Stimulated activated CD8-positive, alpha-beta memory T cell treated with anti-CD3 and anti-CD28 coated beads, Interleukin-4, amount 100 ng/mL, for 24 hours (primary cell): ENCODE data around the gene TOP1.

Source experiments
- DNase-seq: peaks from one replicate; pipeline ENCODE4 v3.0.0-alpha.2; 2020; ENCODE audit warnings: low read depth

The TOP1 gene

DNA sequence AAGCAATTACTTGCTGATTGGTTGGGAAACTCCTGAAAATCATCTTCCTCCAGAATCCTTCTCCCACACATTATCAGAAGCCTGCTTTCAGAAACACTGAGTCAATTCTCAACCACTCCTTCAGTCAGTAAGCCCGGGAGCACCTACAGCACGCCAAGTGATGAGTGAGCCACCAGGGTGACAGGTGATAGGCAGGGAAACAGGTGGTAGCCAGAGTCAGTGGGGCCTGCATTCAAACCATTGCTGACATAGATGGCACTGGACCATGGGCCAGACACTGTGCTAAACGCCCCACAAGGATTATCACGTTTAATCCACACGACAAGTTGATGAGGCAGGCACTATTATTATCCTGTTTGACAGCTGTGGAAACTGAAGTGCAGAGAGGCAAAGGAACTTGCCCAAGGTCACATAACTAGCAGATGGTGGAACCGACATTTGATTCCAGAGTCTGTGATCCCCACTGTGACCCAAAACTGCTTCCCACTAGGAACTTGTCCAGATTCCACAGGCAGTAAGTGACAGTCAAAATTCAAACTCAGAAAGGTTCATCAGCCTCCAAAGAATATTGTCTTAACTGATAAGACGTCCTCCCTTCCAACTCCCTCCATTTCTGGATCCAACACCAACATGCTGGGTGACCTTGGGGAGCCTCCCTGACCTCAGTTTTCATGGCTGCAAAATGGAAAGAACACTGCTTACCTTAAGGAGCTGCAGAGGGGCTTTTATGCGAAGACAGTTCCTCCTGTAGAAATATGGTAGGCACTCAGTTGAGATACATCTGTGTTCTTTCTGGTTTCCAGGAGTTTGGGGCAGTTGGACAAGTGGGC, 23.9 kb upstream of the TOP1 start:
- DNase-seq: no peak

DNA sequence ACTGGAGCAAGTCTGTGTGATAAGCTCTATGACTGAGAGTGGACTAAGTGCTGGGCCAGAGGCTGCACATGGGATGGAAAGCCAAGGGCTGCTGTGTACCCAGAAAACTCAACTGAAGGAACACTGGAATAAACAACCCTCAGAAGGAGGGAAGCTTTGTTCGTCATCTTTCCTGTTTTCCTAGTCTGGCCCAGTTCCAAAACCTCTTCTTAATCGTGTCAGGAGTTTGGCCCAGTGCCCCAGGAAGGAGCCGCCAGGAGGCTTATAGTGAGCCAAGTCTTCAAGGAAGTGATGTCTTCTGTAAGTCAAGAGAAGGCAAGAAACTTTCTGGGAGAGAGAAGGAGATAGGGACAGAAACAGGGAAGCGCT, 23.3 kb upstream of the TOP1 start:
- DNase-seq: no peak

DNA sequence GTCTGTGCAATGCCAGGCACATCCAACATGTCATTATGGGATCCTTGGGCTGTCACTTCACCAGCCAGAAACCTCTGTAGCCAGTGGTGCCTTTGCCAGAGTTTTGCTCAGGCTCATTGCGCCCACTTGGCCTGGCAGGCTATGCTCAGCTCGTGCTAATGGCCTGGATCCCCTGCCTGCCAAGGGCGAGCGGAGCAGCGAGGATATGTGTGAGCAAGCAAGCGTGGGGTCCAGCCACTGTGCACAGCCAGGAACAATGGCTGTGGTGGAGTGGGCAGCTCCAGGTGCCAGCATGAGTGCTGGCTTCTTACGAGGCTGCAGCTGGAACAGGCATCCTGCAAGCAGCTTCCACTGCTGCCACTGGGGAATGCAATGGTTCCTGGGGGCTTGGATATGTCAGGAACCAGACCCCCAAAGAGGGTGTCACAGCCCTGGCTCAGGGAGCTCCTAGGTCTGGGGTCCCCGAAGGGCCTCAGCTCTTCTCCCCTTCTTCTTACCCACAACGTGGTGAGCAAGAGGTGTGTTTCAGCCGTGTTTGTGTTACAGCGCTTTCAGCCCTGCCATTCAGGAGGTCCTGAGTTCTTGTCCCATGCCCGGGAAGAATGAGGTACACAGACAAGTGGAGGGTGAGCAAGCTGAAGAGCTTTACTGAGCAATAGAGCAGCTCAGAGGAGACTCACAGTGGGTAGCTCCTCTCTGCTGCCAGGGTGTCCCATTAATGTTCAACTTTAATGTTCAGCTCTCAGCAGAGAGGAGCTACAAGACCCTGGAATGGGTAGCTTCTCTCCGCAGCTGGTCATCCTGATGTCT, 22.3 kb upstream of the TOP1 start:
- DNase-seq: no peak

DNA sequence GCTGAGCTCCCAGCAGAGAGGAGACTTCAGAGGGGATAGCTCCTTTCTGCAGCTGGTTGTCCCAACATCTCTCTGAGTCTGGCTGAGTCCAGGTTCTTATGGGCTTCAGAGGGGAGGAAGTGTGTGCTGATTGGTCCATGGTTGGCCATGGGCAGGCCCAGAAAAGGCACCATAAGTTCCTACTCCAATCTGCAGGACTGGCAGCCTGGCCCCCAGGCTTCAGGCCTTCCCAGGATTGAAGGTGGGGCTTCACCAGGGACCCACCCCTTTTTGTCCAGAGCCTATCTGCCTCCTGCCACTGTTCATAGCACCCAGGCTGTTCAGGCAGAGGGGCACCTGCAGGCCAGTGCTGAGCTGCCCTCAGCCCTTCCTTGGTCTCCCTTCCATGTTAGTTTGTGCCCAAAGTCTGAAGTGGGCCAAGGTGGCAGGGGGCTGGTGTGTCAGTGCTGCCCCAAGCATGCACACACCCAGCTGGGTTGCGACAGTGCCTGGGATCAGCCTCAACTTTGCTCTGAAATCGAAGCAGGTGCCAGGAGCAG, 21.6 kb upstream of the TOP1 start:
- DNase-seq: no peak

DNA sequence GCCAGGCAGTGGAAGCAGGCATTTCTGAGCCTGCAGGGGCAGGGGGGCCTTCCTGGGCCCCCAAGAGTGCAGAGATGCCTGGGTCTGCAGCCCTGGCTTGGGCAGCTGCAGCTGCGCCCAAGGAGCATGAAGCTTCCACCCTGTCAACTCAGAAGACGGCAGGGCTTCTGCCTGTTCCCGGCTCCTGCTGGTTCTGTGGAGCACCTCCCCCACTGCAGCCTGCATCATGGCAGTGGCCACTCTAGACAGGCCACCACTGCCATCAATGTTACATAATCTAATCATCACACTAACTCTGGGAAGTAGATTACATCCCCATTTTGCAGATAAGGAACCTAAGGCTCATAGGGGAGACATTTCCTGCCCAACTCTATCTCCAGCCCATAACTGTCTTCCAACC, 21.1 kb upstream of the TOP1 start:
- DNase-seq: no peak

DNA sequence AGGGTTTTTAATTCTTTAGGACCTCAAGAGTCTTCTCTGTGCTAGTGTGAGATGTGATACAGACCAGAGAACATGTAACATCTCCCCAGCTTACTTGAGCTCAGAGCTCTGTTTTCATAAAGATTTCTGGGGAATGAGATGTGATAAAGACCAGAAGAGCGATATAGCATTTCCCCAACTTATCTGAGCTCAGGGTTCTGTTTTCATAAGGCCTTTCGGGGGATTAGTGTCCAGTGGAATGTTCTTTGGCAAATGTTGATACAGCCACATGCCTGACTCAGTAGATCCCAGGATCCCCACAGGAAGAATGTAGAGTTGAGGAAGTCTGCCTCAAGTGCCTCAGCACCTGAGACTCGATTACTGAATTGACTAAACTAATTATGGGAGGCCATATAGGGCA, 18.7 kb upstream of the TOP1 start:
- no peak for DNase-seq

DNA sequence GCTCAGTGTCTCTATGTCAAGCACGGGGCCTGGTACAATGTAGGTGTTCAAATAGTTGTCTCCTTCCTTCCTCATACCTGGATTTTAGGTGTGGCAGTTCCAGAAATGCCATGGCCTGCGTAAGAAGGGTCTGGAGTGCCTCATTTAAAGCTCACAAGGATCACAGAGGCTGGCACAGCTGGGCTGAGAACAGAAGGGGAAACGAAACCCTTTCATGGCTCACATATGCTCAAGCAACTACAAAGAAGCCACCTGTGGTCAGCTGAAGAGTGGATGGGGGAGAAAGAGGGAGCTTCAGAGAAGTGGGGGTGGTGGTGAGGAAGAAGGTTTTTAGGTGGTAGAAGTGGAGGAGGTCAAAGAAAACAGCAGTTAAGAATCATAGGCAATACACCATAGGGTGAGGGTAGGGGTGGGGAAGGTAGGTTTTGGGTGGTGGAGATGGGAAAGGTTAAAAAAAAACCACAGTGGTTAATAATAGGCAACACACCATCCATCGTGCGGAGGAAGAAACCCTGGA, 17.0 kb upstream of the TOP1 start:
- no peak for DNase-seq

DNA sequence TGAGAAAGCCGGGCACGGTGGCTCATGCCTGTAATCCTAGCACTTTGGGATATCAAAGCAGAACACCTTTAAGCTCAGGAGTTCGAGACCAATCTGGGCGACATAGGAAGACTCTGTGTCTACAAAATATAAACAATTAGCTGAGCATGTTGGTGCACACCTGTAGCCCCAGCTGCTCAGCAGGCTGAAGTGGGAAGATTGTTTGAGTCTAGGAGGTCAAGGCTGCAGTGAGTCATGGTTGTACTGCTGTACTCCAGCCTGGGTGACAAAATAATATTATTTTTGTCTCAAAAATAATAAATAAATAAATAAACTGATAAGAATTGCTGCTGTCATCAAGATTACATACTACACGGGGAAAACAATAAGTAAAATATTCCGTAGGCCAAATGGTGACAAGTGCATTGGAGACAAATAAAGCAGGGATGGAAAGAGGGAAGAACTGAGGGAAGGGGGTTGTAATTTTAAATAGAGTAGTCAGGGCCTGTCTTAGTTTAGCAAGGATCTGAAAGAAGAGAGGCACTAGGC, 14.0 kb upstream of the TOP1 start:
- no peak for DNase-seq

DNA sequence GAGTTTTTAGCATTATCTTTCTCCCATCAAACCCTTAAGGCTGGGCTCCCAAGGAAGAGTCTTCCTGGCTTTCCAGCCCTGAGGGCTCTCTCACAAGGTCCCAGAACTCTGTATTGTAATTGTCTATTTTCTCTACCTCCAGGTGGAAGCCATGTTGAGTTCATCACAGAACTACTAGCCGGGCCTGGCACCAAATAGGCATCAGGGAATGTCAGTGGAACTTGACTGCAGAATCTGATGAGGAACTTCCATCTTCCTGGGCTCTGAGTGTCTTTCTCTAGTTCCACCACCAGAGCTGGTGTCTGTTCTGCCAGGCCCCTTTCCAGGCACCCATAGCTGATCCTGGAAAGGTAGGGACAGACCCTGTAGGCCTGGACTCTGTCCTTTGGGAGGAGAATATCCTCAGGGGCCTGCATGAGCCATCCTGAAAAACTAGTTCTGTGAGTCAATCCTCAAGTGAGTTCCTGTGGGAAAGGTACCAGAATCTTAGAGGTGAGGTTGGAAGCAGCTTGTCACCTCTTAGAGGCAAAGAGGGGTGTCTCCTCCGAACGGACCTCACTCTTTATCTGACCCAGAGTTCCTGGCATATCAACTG, 11.1 kb upstream of the TOP1 start:
- DNase-seq: no peak

DNA sequence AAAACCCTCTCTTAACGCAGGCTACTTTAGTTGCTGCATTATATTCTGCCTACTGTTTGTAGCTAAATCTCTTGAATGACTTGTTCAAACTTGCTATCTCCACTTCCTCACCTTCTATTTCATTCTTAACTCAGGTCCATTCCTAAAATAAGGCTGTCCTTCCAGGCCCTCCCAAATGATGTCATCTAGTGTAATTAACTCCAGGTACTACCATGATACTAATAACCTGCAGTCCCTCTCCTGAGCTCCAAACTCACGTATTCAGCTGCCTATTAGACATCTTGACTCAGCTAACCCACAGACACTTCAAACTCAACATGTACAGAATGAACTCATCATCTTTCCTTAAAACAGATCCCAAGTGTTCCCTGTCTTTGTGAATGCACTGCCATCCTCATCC, 10.5 kb upstream of the TOP1 start:
- DNase-seq: no peak

DNA sequence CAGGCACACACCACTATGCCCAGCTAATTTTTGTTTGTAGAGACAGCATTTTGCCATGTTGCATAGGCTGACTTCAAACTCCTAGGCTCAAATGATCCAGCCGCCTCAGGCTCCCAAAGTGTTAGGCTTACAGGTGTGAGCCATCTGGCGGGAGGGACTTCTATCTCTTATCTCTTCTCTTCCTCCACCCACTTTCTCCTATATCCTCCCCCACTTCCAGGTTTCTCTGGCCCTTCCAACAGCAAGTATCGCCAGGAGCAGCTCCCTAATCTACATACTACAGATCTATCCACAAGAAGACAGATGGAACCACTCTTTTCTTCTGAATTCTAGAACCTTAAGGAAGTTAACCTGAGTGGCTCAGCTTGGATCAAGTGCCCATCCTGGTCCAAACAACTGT, 5.1 kb upstream of the TOP1 start:
- DNase-seq: no peak

DNA sequence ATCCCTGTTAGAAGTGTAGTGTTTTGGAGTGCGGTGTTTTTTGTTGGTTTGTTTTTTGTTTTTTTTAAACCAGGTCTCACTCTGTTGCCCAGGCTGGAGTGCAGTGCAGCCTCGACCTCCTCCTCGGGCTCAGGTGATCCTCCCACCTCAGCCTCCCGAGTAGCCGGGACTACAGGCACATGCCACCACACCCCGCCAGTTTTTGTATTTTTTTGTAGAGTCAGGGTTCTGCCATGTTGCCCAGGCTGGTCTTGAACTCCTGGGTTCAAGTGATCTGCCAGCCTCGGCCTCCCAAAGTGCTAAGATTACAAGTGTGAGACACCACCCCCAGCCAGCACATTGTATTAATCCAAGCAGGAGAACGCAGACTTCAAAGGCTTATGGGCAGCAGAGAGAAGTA, 1.3 kb upstream of the TOP1 start:
- DNase-seq: no peak

DNA sequence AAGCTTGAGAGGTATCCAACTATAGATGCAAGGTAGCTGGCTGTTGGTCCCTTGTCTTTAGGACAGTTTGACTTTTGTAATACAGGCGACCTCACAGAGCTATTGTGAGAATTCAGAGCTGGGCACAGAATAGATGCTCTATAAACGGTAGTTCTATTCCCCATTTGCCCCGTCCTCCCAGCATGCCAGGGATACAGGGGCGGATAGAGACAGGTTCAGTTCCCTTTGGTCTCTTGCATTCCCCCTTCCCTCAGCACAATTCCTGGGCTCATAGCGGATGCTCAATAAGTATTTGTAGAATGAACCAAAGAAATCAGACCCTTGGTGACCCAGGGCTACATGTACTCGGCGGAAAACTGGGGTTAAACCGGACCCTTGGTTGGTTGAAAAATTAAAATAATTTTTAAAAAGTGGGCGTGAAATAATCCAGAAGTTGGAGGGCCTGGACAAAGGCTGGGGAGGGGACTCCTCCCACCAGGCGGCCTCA, 707 bp upstream of the TOP1 start:
- DNase-seq: no peak

DNA sequence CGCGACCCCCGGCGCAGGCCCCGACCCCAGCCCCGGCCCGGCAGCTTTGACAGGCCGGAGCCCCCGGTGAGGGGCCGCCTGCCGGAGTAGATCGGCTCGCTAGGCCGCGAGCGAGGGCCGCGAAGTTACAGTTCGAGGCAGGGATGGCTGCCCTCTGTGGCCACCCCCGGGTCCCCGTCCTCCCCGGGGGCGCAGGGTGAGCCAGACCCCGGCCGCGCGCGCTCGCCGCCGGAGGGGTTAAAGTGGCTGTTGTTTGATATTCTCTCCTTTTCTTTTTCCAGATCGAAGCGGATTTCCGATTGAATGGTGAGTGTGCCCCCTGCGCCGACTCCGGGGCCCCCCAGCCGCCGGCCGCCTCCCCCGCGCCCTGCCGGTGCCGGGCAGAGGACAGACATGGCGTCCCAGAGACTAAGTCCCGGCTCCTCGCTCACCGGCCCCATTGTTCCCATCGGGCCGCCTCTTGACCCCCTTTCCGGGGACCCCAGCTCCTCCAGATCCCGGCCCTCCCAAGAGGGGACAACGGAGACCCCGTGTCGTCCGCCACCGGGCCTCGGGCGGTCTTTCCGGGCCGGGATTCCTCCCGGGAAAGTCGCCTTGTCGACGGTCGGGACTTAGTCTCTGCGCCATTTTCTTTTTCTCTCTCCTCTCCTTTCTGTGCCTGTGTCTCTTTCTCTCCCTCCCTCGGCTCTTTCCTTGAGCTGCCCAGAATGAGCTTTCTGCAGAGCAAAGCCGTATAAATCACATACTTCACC, 704 bp downstream of the TOP1 start:
- no peak for DNase-seq

DNA sequence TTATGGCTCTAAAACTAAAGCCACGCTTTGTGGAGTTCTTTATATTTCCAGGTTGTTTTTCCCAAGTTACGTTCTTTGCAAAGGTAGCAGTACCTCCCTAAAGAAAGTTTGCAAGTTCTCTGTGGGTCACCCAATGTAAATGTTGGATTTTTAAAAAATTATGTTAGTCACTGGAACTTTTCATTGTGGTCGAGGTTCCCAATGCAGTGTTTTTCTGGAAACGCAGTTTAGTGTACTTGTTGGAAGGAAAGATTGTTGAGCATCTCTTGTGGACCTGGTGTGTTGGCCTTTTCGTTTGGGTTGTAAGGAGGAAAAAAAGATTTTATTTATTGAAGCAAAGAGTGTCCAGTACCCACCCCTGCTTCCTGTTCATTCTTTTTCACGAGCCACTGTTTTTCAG, 1.4 kb downstream of the TOP1 start:
- no peak for DNase-seq

DNA sequence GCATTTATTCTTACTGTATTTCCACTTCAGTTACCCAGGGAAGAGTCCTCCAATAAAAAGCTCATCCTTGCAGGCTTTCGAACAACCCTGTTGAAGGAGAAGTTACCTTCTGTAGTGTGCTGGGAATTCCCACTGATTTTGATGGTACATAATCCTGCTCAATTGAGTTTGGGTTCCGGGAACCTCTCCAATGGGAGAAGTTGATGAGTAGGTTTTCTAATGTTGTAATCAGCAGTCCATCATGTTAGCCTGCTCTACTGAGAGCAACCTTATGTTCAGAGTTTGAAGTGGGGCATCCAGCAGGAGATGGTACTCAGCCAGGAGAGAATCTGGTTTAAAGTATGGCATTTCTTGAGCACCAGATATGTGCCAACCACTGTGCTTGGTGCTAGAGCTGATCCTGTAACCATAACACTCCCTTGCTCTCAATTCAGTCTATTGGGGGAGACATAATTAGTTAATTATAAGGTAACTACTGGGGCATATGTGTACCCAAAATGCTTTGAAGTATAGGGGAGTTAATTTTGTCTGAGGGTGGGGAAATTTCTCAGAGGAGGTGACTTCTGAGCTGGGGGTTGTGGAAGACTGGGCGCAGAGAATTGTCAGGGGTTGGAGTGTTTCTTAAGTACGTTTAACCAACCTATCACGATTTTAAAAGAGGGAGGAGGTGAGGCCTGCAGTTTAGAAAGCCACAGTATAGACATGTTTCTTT, 2.1 kb downstream of the TOP1 start:
- DNase-seq: no peak

DNA sequence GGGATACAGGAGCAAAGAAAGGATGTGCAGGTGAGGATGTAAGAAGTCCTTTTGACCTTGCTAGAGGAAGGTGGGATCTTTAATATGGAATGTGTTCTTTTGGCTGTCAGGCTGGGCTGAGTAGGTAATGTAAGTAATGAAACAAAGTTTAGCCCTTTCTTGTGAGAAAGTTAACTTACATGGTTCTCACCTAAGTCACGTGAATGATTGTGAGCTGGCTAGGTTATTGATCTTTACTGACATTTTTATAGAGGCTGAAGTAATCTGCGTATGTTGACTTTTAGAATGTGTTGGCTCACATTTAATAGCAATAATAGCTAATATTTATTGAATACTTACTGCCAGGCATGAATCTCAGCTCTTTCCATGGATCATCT, 2.6 kb downstream of the TOP1 start:
- DNase-seq: no peak

DNA sequence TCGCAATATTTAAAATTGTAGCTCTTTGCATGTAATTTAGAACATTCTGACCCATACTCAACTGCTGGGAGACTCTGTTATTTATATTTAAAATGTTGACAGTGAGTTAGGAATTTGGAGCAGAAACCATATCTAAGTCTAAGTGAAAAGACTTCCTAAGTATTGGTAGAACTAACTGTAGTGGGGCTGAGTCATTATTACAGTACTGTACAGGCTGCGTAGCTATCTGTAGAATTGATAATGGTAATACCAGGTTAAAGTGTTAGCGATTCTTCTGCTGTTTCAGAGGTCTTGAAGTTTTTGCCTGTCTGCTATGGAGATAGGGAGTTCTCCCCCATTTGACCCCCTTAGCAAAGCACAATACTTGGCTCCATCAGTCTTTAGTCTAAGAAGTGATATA, 3.6 kb downstream of the TOP1 start:
- DNase-seq: no peak

DNA sequence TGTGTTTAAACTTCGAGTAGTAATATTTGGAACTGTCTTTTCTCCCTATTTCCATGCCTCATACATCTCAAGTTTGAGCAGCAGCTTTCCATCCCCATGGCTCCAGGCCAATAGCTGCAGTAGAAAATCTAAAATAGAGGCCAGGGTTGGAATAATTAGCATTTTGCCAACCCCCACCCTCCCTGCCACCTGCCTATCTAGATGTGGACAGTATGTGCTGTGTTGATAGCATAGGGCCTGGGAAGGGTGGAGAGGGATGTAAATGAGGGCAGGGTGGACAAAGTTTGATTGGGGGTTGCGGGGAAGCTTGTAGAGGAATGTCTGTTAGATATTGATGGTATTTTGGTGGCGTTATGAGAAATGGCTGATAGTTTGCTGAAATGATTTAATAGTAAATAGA, 5.6 kb downstream of the TOP1 start:
- DNase-seq: no peak

DNA sequence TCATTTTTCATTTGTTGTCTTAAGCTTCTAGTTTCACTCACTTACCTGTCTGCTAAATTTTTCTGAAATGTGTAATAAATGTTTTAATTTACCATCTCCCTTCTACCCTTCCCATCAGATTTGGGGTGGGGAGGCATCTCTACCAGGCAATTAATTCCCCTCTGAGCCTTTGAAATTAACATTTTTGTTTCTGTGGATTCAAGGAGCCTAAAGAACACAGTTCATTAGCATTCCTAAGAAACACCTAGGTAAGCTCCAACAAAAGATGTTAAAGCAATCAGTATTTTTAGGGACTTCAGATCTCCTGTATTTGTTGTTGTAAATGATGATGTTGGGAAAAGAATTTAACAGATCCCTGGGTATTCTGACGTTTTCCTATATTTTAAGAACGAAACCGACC, 6.6 kb downstream of the TOP1 start:
- no peak for DNase-seq

DNA sequence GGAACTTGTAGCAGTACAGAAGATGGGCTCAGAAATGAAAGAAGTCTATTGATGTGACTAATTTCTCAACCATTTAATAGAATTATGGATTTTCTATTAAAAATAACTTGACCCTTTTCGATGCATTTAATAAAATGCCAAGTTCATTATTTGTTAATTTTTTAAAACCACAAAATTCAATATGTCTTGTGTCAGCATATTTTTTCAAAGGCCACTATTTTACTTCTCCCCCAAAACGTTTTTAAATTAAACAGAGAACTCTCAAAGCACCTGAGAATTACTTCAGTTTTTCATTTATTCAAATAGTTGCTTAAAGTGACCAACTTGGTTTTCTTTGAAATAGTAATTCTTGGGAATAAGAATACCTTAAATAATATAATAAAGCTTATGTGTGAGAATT, 8.6 kb downstream of the TOP1 start:
- DNase-seq: no peak
